Lower leg skin (tissue), 3 donors: ENCODE measurements around the gene TMEM44.
"Not testable (repeated sequence)": the region's sequence is repeated elsewhere in the genome, so short reads cannot be mapped to it uniquely, and the experiment has no call there.

Experiments
- CTCF ChIP-seq, 3 donors: fragments of 450-650 bp; IDR thresholded peaks; one replicate each; pipeline ENCODE4 v1.5.1; 2016; ENCODE audit warnings: antibody characterized with exemption in 3 of 3, mild to moderate bottlenecking in 3 of 3, moderate library complexity in 2 of 3
- POLR2A ChIP-seq, 2 donors: fragments of 450-650 bp; IDR thresholded peaks; one replicate each; pipeline ENCODE4 v1.6.1; 2016 to 2017; ENCODE audit warnings: antibody characterized with exemption in 2 of 2, mild to moderate bottlenecking in 1 of 2, moderate library complexity in 1 of 2

GRCh38 chr3:194605314-194605713 is 27.9 kb downstream of the TMEM44 start:
- TF ChIP-seq POLR2A, CTCF (IDR thresholded peaks at IDR 0.05): not testable (repeated sequence)
